HUDEP-2 (cell line): Measurements from ENCODE around the gene CDC5L.
"Not testable (repeated sequence)": the region's sequence is repeated elsewhere in the genome, so short reads cannot be mapped to it uniquely, and the experiment has no call there.

Source experiments
- DNase-seq, 76 experiments: peaks; one replicate each; lab custom pipeline; 2025; ENCODE audit not compliant: unreplicated experiment in 76 of 76; lab: John Stamatoyannopoulos, UW

The CDC5L gene

GRCh38 chr6:44449181-44449580, 61.7 kb downstream of the CDC5L start:
- DNase-seq, result not testable (repeated sequence)

- no peak for DNase-seq
These were observed 64.5 kb downstream of the CDC5L start for GRCh38 chr6:44451803-44452695.

- DNase-seq, result no peak
These were observed 65.2 kb downstream of the CDC5L start for GRCh38 chr6:44452725-44453124.

GRCh38 chr6:44453146-44453545, 65.6 kb downstream of the CDC5L start:
- no peak for DNase-seq

GRCh38 chr6:44454198-44454597, 66.7 kb downstream of the CDC5L start:
- DNase-seq, result no peak

- peak in 57 of 76 experiments; percentile 12 to 73 (median 45) for DNase-seq
These were observed 68.8 kb downstream of the CDC5L start for GRCh38 chr6:44456070-44456965.

GRCh38 chr6:44456966-44457292, 69.4 kb downstream of the CDC5L start:
- DNase-seq, result no peak

- DNase-seq, result no peak
These were observed 70.1 kb downstream of the CDC5L start for GRCh38 chr6:44457596-44457995.

GRCh38 chr6:44458551-44458950, 71.0 kb downstream of the CDC5L start:
- DNase-seq, result no peak

- DNase-seq, result no peak
These were observed 74.8 kb downstream of the CDC5L start for GRCh38 chr6:44462335-44462734.

- no peak for DNase-seq
These were observed 75.6 kb downstream of the CDC5L start for GRCh38 chr6:44462797-44463727.

GRCh38 chr6:44463728-44464450, 76.4 kb downstream of the CDC5L start:
- no peak for DNase-seq

GRCh38 chr6:44464527-44465310, 77.2 kb downstream of the CDC5L start:
- DNase-seq, result no peak

GRCh38 chr6:44466955-44467354, 79.4 kb downstream of the CDC5L start:
- no peak for DNase-seq

- no peak for DNase-seq
These were observed 81.3 kb downstream of the CDC5L start for GRCh38 chr6:44468835-44469234.

GRCh38 chr6:44470115-44470464, 82.6 kb downstream of the CDC5L start:
- no peak for DNase-seq

- no peak for DNase-seq
These were observed 83.2 kb downstream of the CDC5L start for GRCh38 chr6:44470746-44471145.

GRCh38 chr6:44471271-44471981, 83.9 kb downstream of the CDC5L start:
- peak in 69 of 76 experiments; percentile 29 to 75 (median 57) for DNase-seq
